Ascending aorta (tissue), 2 donors: ENCODE results near the gene OR6B1. TPM values are rescaled to one million over a fixed set of nuclear protein-coding genes. Genes with fewer than 3 reads are reported as not detected.

ENCODE experiments used
- DNase-seq, 2 donors: peaks; one replicate each; pipeline ENCODE4 v3.0.0-alpha.2; 2019; ENCODE audit warnings: low spot score in 2 of 2
- H3K27ac ChIP-seq, 2 donors: fragments of 200-600 bp; sonication (generic); one replicate each; pipeline ENCODE4 v1.5.1; 2016 to 2017; ENCODE audit warnings: mild to moderate bottlenecking in 1 of 2
- H3K27me3 ChIP-seq: fragments of 200-600 bp; sonication (generic); one replicate; pipeline ENCODE4 v1.5.1; 2017
- H3K36me3 ChIP-seq, 2 donors: fragments of 200-600 bp; sonication (generic); one replicate each; pipeline ENCODE4 v1.5.1; 2016
- H3K4me1 ChIP-seq, 2 donors: fragments of 200-600 bp; sonication (generic); one replicate each; pipeline ENCODE4 v1.5.1; 2016 to 2017; ENCODE audit warnings: mild to moderate bottlenecking in 1 of 2
- H3K4me3 ChIP-seq, 2 donors: fragments of 200-600 bp; sonication (generic); one replicate each; pipeline ENCODE4 v1.5.1; 2016 to 2017; ENCODE audit warnings: mild to moderate bottlenecking in 1 of 2
- H3K9me3 ChIP-seq, 2 donors: fragments of 200-600 bp; sonication (generic); one replicate each; pipeline ENCODE4 v1.5.1; 2016
- CTCF ChIP-seq, 3 experiments: fragments of 200-600 bp in 2 of 3; fragments of 450-650 bp in 1 of 3; sonication (generic) in 2 of 3; IDR thresholded peaks; one replicate each; pipeline ENCODE4 v1.5.1; 2016 to 2019; ENCODE audit warnings: antibody characterized with exemption in 3 of 3, mild to moderate bottlenecking in 1 of 3, moderate library complexity in 1 of 3
- intact Hi-C: fragments of 100-400 bp; cut with DNase I; formaldehyde crosslinking; loops from one replicate; pipeline ENCODE4 v1.15.1; 2023
- total RNA-seq: library from RNA; depleted of rRNA; stranded (reverse); fragments of >200 nt; gene quantifications from one replicate; pipeline ENCODE4 v1.1.0, GENCODE V29; 2016

Gene OR6B1
- total RNA-seq, 1 donor from 2014 or later = not detected

GRCh38 chr7:144023171-144023827, 23.2 kb downstream of the OR6B1 start:
- H3K4me3 ChIP-seq = no peak overlapping the region
- TF ChIP-seq CTCF (IDR thresholded peaks at IDR 0.05) = no peak
- no peaks in the 10 kb centered on the region for H3K9me3 ChIP-seq
- H3K27me3 ChIP-seq = no peaks in the 10 kb centered on the region
- H3K36me3 ChIP-seq = no peaks in the 10 kb centered on the region
- H3K27ac ChIP-seq = no peak overlapping the region
- intact Hi-C loops = no loop called here
- DNase-seq = no peak
- no peaks in the 10 kb centered on the region for H3K4me1 ChIP-seq

GRCh38 chr7:144024213-144024612, 24.1 kb downstream of the OR6B1 start:
- Histone ChIP-seq H3K27ac (no peak overlapping the region), H3K9me3 (no peaks in the 10 kb centered on the region), H3K36me3 (no peaks in the 10 kb centered on the region), H3K4me1 (no peaks in the 10 kb centered on the region), H3K27me3 (no peaks in the 10 kb centered on the region), H3K4me3 (no peak overlapping the region)
- intact Hi-C loops = no loop called here
- no peak for TF ChIP-seq CTCF (IDR thresholded peaks at IDR 0.05)
- DNase-seq = no peak

GRCh38 chr7:144026203-144026883, 26.2 kb downstream of the OR6B1 start:
- intact Hi-C loops = no loop called here
- DNase-seq = no peak

GRCh38 chr7:144027070-144027469, 26.9 kb downstream of the OR6B1 start:
- no peaks in the 10 kb centered on the region for H3K4me1 ChIP-seq
- intact Hi-C loops = no loop called here
- peak in 2 of 3 experiments; percentile 28 to 54 for TF ChIP-seq CTCF (IDR thresholded peaks at IDR 0.05)
- H3K9me3 ChIP-seq = no peaks in the 10 kb centered on the region
- H3K36me3 ChIP-seq = no peaks in the 10 kb centered on the region
- DNase-seq = no peak
- no peaks in the 10 kb centered on the region for H3K27me3 ChIP-seq
- no peak overlapping the region for H3K27ac ChIP-seq
- H3K4me3 ChIP-seq = no peak overlapping the region

More at GRCh38 chr7:144026203-144026883, 26.2 kb downstream of the OR6B1 start:
- no peak for TF ChIP-seq CTCF (IDR thresholded peaks at IDR 0.05)
- Histone ChIP-seq H3K9me3 (no peaks in the 10 kb centered on the region), H3K4me3 (no peak overlapping the region), H3K4me1 (no peaks in the 10 kb centered on the region), H3K27ac (no peak overlapping the region), H3K36me3 (no peaks in the 10 kb centered on the region), H3K27me3 (no peaks in the 10 kb centered on the region)

- no peak overlapping the region for H3K27ac ChIP-seq
- no peak for TF ChIP-seq CTCF (IDR thresholded peaks at IDR 0.05)
- no peaks in the 10 kb centered on the region for H3K9me3 ChIP-seq
- H3K4me1 ChIP-seq = no peaks in the 10 kb centered on the region
- H3K36me3 ChIP-seq = no peaks in the 10 kb centered on the region
- no peak overlapping the region for H3K4me3 ChIP-seq
- intact Hi-C loops = no loop called here
- no peaks in the 10 kb centered on the region for H3K27me3 ChIP-seq
- no peak for DNase-seq
These were observed 27.9 kb downstream of the OR6B1 start for GRCh38 chr7:144027974-144028373.
